GM18520 (cell line): ENCODE measurements around the gene FAF1.

Experiments
- ATAC-seq: cut with Tn5 transposase; IDR thresholded peaks from one replicate; pipeline ENCODE4 v1.9.1; 2021; ENCODE audit not compliant: unreplicated experiment

FAF1 gene

DNA sequence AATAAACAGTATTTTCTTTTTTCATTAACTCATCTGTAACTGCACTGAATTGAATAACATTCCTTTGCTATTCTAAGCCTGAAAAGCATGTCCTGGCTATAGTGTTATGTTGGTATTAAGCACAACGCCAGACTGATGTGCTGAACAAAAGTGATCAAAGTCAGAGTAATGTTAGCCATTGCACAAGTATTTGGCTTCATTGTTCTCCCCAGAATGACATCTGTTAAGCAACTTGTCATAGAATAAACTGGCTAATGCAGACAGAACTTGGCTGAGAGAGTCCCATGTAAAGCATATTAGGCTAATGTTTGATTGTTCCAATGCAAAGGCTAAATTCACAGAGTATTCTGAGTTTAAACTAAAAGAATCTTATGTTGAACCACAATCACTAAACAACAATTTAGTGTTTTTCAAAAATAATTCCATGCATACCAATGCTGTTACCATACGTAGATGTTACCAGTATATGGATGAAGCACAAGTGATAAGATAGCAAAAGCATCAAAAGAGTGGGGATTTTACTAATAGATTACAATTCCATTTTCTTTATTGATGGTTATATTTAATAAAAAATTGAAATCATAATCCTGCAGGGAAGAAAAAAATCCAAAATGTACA, 301.5 kb downstream of the FAF1 start:
- no peak for ATAC-seq

- ATAC-seq: no peak
Observed at GRCh38 chr1:50656931-50657330, 303.1 kb downstream of the FAF1 start.

GRCh38 chr1:50651476-50652263, 308.4 kb downstream of the FAF1 start:
- no peak for ATAC-seq

DNA sequence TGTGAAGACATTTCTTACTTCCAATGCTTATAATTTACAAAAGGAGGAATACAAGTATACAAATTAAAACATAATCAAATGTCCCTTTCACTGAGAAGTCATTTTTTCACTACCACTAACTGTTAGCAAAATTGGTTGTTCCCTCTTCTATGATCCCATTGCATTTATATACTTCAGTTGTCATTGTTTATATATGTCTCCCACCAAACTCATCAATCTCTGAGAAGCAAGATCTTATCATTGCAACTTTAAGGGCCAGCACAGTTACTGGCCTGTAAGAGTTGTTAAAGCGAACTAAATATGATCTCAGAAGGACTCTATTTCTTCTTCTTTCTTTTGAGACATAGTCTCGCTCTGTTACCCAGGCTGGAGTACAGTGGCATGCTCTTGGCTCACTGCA, 313.5 kb downstream of the FAF1 start:
- ATAC-seq: no peak

- no peak for ATAC-seq
Observed at GRCh38 chr1:50645139-50645538, 314.9 kb downstream of the FAF1 start.

GRCh38 chr1:50644447-50645105, 315.5 kb downstream of the FAF1 start:
- no peak for ATAC-seq

DNA sequence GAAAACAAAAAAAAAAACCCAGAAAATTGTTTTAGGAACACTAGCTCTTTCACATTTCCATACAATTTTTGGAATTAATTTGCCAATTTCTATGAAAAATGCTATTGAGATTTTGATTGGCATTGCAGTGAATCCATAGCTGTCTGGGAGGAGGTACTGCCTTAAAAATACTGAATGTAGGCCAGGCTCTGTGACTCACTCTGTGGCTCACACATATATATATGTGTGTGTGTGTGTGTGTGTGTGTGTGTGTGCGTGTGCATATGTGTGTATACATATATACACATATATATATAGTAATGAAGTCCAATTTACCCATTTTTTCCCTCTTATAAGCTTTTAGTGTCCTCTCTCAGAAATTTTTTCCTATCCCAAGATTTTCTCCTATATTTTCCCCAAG, 322.6 kb downstream of the FAF1 start:
- no peak for ATAC-seq

GRCh38 chr1:50634251-50634650, 325.8 kb downstream of the FAF1 start:
- no peak for ATAC-seq

- no peak for ATAC-seq
Observed at GRCh38 chr1:50633465-50633864, 326.6 kb downstream of the FAF1 start.

DNA sequence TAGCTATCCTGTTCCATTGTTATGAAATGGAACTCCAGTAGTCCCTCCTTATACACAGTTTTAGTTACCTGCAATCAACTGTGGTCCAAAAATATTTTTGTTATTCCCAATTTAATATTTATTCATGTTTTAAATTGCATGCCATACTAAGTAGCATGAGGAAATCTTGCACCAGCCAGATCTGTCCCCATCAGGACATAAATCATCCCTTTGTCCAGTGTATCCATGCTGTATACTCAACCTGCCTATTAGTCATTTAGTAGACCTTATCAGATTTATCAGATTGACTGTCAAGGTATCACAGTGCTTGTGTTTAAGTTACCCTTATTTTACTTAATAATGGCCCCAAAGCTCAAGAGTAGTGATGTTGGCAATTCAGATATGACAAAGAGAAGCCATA, 328.9 kb downstream of the FAF1 start:
- ATAC-seq: no peak

DNA sequence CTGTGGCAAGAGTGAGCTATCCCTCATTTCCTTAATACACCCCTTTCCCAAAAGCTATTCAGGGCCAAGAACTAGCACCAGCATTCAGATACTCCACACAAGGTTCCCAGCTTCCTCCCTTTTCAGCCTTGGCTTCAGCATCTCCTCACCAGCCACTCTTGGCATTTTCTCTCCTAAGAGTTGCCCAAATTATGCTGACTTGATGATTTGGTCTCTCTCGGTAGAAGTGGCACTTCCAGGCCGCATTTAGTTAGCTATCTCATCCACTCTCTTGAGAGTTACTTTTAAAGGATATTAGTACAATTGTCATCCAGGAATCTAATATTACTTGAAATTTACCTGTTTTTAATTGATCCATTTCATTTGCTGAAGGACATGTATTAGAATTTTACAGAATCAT, 337.8 kb downstream of the FAF1 start:
- ATAC-seq: no peak

DNA sequence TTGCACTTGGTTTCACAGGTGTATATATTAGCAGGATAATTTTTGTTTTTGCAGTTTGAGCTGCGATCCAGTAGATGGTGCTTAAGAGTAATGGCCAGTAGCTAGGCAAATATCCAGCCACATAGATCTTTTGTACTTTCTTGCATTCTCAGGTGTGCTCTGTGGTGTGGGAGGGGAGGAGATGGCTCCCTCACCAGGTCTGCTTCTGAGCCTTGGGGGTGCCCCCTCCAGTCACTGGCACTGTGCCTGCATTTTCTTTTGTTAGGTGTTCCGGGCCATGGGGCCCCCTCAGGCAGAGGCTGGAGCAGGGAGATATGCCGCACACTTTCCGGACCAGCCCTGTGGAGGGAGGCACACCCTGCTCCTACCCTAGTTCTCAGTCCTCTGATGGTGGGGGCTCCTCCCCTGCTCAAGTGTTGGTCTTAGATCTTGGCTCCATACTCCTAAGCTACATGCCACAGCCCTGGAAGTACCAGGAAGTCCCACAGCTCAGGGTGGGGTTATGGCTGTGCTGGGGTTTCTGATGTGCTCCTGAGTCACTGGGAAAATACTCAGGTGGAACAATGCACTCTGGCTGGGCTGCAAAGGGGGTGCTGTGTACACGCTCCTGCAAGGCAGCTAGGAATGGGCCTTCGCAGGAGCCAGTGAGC, 339.3 kb downstream of the FAF1 start:
- no peak for ATAC-seq

GRCh38 chr1:50615036-50615750, 344.9 kb downstream of the FAF1 start:
- no peak for ATAC-seq

DNA sequence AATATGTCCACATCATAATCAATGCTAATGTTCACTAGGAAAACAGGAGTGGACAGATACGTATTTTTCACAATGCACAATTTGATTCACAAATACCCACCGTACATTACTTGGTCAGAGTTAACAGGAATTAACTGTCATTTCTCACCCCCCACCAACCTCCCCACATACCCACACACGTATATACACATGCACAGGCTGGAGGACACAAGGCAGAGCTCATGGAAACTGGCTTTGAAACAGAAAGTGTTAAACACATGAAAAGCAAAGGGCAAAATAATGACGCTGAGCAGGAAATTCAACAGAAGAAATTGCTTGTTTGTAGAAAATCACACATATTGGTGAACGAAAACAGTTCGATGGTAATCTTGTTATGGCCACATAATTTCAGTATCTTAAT, 348.4 kb downstream of the FAF1 start:
- ATAC-seq: no peak

- peak; percentile 72 for ATAC-seq
Observed at GRCh38 chr1:50610563-50610962, 349.5 kb downstream of the FAF1 start.

DNA sequence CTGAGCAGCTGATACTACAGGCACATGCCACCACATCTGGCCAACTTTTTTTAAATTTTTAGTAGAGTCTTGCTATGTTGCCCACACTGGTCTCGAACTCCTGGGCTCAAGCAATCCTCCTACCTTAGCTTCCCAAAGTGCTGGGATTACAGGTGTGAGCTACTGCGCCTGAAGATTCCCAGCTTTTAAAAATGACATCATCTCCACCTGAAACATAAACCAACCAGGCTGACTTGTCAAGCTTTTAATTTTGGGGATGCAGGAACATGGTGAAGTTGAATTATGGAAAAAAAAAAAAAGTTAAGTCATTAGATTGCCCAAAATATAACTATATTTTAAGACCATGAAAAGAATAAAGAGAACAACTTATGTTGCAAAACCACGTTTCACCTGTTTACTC, 350.6 kb downstream of the FAF1 start:
- ATAC-seq: no peak

GRCh38 chr1:50605186-50605875, 354.7 kb downstream of the FAF1 start:
- peak; percentile 35 for ATAC-seq

- ATAC-seq: no peak
Observed at GRCh38 chr1:50604580-50604979, 355.5 kb downstream of the FAF1 start.

DNA sequence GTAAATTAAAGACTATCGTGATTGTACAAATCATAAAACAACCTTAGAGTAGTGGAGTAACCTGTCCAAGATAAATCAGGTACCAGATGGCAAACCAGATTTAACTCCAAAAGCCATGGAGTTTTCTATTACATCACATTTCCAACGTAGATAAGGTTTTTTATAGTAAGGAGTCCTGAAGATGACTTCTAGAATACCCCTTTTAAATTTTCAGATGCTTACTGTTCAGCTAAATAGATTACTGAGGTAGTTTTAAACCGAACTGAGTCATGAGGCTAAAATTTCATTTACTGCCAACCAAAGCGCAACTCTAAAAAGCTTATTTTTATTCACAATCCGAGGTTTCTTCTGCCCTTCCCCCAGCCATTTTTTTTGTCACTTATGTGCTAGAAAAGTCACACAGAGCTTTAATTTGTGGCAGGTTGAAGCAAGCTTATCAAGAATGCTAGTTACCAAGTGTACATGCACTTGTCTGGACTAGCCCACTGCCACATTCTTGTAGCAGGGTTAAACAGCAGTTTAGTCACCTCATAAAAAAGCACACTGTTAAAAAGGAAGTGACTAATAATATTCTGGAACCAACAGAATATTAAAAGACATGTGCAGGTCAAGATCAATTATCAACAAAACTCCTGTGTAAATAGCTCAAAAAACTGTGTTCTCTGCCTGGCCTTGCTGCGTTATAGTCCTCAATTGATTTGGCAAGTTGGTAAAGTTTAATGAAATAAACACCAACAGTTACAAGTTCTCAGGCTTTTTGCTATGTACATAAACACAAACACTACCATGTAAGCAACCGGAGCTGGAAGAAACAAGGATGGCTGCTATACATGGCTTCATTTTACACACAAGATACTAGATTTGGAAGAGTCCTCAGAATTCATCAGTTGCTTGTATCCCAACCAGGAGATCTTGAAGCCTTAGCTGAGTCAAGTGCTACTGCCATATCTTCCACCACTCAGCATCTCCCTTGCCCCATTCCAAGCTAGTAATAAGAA, 356.5 kb downstream of the FAF1 start:
- peak; percentile 40 for ATAC-seq
